Neural cell (in vitro differentiated cells): ENCODE data around the gene DCAF6. TPM values are rescaled to one million over a fixed set of nuclear protein-coding genes. Genes with fewer than 3 reads are reported as not detected.

ENCODE experiments used
- H2AFZ ChIP-seq: fragments of 200-600, 300-800 bp; sonication (generic), shearing (Covaris generic); 2 replicates; pipeline ENCODE4 v1.6.0; 2014; ENCODE audit warnings: low read depth, mild to moderate bottlenecking, antibody characterized with exemption, low read length, moderate library complexity
- H3F3A ChIP-seq: fragments of 200-600 bp; shearing (Covaris generic); 2 replicates; pipeline ENCODE4 v1.6.1; 2016; ENCODE audit warnings: mild to moderate bottlenecking, moderate library complexity, mixed read lengths, antibody characterized with exemption, low read length; ENCODE audit not compliant: insufficient read depth, poor library complexity, severe bottlenecking
- H3K27ac ChIP-seq: fragments of 200-600, 300-800 bp; sonication (generic), shearing (Covaris generic); 2 replicates; pipeline ENCODE4 v1.5.1; 2014; ENCODE audit warnings: mild to moderate bottlenecking, low read length, moderate library complexity
- H3K27me3 ChIP-seq: fragments of 300-800, 200-600 bp; sonication (generic), shearing (Covaris generic); 2 replicates; pipeline ENCODE4 v1.6.0; 2014; ENCODE audit warnings: mild to moderate bottlenecking, low read depth, low read length, moderate library complexity; ENCODE audit not compliant: insufficient read depth
- H3K36me3 ChIP-seq: fragments of 300-800, 200-600 bp; sonication (generic), shearing (Covaris generic); 2 replicates; pipeline ENCODE4 v1.5.1; 2014; ENCODE audit warnings: mild to moderate bottlenecking, antibody characterized with exemption, low read length, moderate library complexity; ENCODE audit not compliant: insufficient read depth
- H3K4me2 ChIP-seq: fragments of 300-800, 200-600 bp; sonication (generic), shearing (Covaris generic); 2 replicates; pipeline ENCODE4 v1.6.0; 2014; ENCODE audit warnings: mild to moderate bottlenecking, low read length
- H3K4me3 ChIP-seq: fragments of 300-800, 200-600 bp; sonication (generic), shearing (Covaris generic); 2 replicates; pipeline ENCODE4 v1.5.1; 2014; ENCODE audit warnings: mild to moderate bottlenecking, low read length, moderate library complexity
- H3K79me2 ChIP-seq: fragments of 200-600 bp; shearing (Covaris generic); replicated peaks from 2 replicates; pipeline ENCODE4 v1.6.0; 2014; ENCODE audit warnings: mild to moderate bottlenecking, low read length, moderate library complexity; ENCODE audit not compliant: insufficient read depth
- H3K9ac ChIP-seq: fragments of 300-800, 200-600 bp; sonication (generic), shearing (Covaris generic); 2 replicates; pipeline ENCODE4 v1.6.1; 2016; ENCODE audit warnings: mild to moderate bottlenecking, low read length, mixed read lengths
- H3K9me2 ChIP-seq: fragments of 200-600 bp; shearing (Covaris generic); 2 replicates; pipeline ENCODE4 v1.6.1; 2016; ENCODE audit warnings: mild to moderate bottlenecking, low read length, mixed read lengths; ENCODE audit not compliant: insufficient read depth
- H3K9me3 ChIP-seq: fragments of 200-600, 300-800 bp; sonication (generic), shearing (Covaris generic); 2 replicates; pipeline ENCODE4 v1.6.1; 2016; ENCODE audit warnings: mild to moderate bottlenecking, mixed run types, low read length, moderate library complexity, mixed read lengths
- H4K20me1 ChIP-seq: fragments of 200-600 bp; shearing (Covaris generic); 2 replicates; pipeline ENCODE4 v1.6.1; 2016; ENCODE audit warnings: mild to moderate bottlenecking, mixed run types; ENCODE audit not compliant: insufficient read depth
- CTCF ChIP-seq: fragments of 450-650 bp; IDR thresholded peaks from 2 replicates; pipeline ENCODE4 v1.5.1; 2014; ENCODE audit warnings: antibody characterized with exemption, mild to moderate bottlenecking, moderate library complexity; ENCODE audit not compliant: poor library complexity, severe bottlenecking
- EP300 ChIP-seq: fragments of 450-650 bp; conservative IDR thresholded peaks from 2 replicates; pipeline ENCODE4 v1.6.1; 2014; ENCODE audit warnings: antibody characterized with exemption, mild to moderate bottlenecking, moderate library complexity; ENCODE audit not compliant: poor library complexity, severe bottlenecking
- EZH2 ChIP-seq: fragments of 200-600, 300-800 bp; shearing (Covaris generic), sonication (generic); IDR thresholded peaks from 2 replicates; pipeline ENCODE4 v1.6.1; 2014; ENCODE audit warnings: antibody characterized with exemption, low read length, borderline replicate concordance, mild to moderate bottlenecking; ENCODE audit not compliant: insufficient read depth, poor library complexity, severe bottlenecking
- MXI1 ChIP-seq: fragments of 450-650 bp; conservative IDR thresholded peaks from 2 replicates; pipeline ENCODE4 v1.6.1; 2014; ENCODE audit warnings: antibody characterized with exemption, mild to moderate bottlenecking; ENCODE audit not compliant: poor library complexity, severe bottlenecking
- POLR2AphosphoS5 ChIP-seq: IDR thresholded peaks from 2 replicates; pipeline ENCODE4 v1.6.1; 2012
- RAD21 ChIP-seq: fragments of 450-650 bp; conservative IDR thresholded peaks from 2 replicates; pipeline ENCODE4 v1.6.1; 2014; ENCODE audit warnings: antibody characterized with exemption, mild to moderate bottlenecking, moderate library complexity
- REST ChIP-seq: IDR thresholded peaks from 2 replicates; pipeline ENCODE4 v1.6.1; 2012; ENCODE audit warnings: borderline replicate concordance
- SMC3 ChIP-seq: fragments of 450-650 bp; conservative IDR thresholded peaks from 2 replicates; pipeline ENCODE4 v1.6.1; 2014; ENCODE audit warnings: antibody characterized with exemption, mild to moderate bottlenecking, moderate library complexity; ENCODE audit not compliant: poor library complexity
- TAF1 ChIP-seq: IDR thresholded peaks from 2 replicates; pipeline ENCODE4 v1.6.1; 2012; ENCODE audit warnings: low read depth
- polyA plus RNA-seq: library from polyadenylated mRNA; depleted of rRNA; stranded (reverse); fragments of >200 nt; gene quantifications from 2 replicates; pipeline ENCODE4 v1.2.3, GENCODE V29; 2014

Gene DCAF6
- polyA plus RNA-seq, 1 donor from 2014 or later: 44.8 TPM

GRCh38 chr1:167926486-167926997 lies 9.9 kb upstream of the DCAF6 start:
- H3K4me2 ChIP-seq: no peak overlapping the region
- no peaks in the 10 kb centered on the region for H3K9me2 ChIP-seq
- H3K27me3 ChIP-seq: no peaks in the 10 kb centered on the region
- H3K36me3 ChIP-seq: peaks cover 7% of the 10 kb centered on the region
- H3K4me3 ChIP-seq: no peak overlapping the region
- H4K20me1 ChIP-seq: no peaks in the 10 kb centered on the region
- no peaks in the 10 kb centered on the region for H3F3A ChIP-seq
- no peak for TF ChIP-seq POLR2AphosphoS5
- no peak for TF ChIP-seq CTCF
- no peak for TF ChIP-seq TAF1
- TF ChIP-seq SMC3: no peak
- no peak for TF ChIP-seq EP300
- TF ChIP-seq REST: no peak
- no peak for TF ChIP-seq EZH2
- no peak for TF ChIP-seq RAD21
- no peak for TF ChIP-seq MXI1
- no peaks in the 10 kb centered on the region for H3K9me3 ChIP-seq
- peaks cover 16% of the 10 kb centered on the region for H3K79me2 ChIP-seq
- H3K9ac ChIP-seq: no peak overlapping the region
- no peak overlapping the region for H2AFZ ChIP-seq
- H3K27ac ChIP-seq: no peak overlapping the region

GRCh38 chr1:167927046-167927754 lies 9.3 kb upstream of the DCAF6 start:
- H3K27me3 ChIP-seq: no peaks in the 10 kb centered on the region
- no peak overlapping the region for H3K4me3 ChIP-seq
- H3F3A ChIP-seq: no peaks in the 10 kb centered on the region
- peaks cover 7% of the 10 kb centered on the region for H3K36me3 ChIP-seq
- no peak overlapping the region for H3K4me2 ChIP-seq
- no peak overlapping the region for H2AFZ ChIP-seq
- H3K9me3 ChIP-seq: no peaks in the 10 kb centered on the region
- no peaks in the 10 kb centered on the region for H4K20me1 ChIP-seq
- H3K79me2 ChIP-seq: peaks cover 20% of the 10 kb centered on the region
- no peak for TF ChIP-seq MXI1
- no peak for TF ChIP-seq EZH2
- no peak for TF ChIP-seq CTCF
- no peak for TF ChIP-seq TAF1
- no peak for TF ChIP-seq RAD21
- TF ChIP-seq SMC3: no peak
- TF ChIP-seq REST: no peak
- no peak for TF ChIP-seq EP300
- no peak for TF ChIP-seq POLR2AphosphoS5
- no peak overlapping the region for H3K27ac ChIP-seq
- no peaks in the 10 kb centered on the region for H3K9me2 ChIP-seq
- no peak overlapping the region for H3K9ac ChIP-seq
